Transverse colon (tissue), 4 donors: ENCODE measurements around the gene AOPEP. TPM values are rescaled to one million over a fixed set of nuclear protein-coding genes. Genes with fewer than 3 reads are reported as not detected.

Experiments
- DNase-seq: peaks from one replicate; pipeline ENCODE4 v3.0.0-alpha.2; 2019
- H3K27ac ChIP-seq, 4 donors: fragments of 200-600 bp; sonication (generic); 2 replicates each; pipeline ENCODE4 v1.5.1; 2016 to 2018; ENCODE audit warnings: inconsistent platforms in 4 of 4
- H3K27me3 ChIP-seq: fragments of 200-600 bp; sonication (generic); 2 replicates; pipeline ENCODE4 v1.5.1; 2017; ENCODE audit warnings: inconsistent platforms
- H3K36me3 ChIP-seq, 4 donors: fragments of 200-600 bp; sonication (generic); 2 replicates each; pipeline ENCODE4 v1.5.1; 2017 to 2019; ENCODE audit warnings: inconsistent platforms in 4 of 4
- H3K4me1 ChIP-seq, 4 donors: fragments of 200-600 bp; sonication (generic); 2 replicates each; pipeline ENCODE4 v1.5.1; 2017 to 2020; ENCODE audit warnings: inconsistent platforms in 4 of 4
- H3K4me3 ChIP-seq, 4 donors: fragments of 200-600 bp; sonication (generic); 1 replicate in 1 of 4; 2 replicates in 3 of 4; pipeline versions ENCODE4 v1.5.1 to v1.6.1; 2017 to 2019; ENCODE audit warnings: inconsistent platforms in 4 of 4
- H3K9me3 ChIP-seq, 2 donors: fragments of 200-600 bp; sonication (generic); 2 replicates each; pipeline ENCODE4 v1.5.1; 2017 to 2019; ENCODE audit warnings: inconsistent platforms in 2 of 2
- EP300 ChIP-seq: sonication (generic); formaldehyde crosslinking; IDR thresholded peaks from one replicate; pipeline ENCODE4 v1.6.1; 2017; ENCODE audit warnings: antibody characterized with exemption, low read depth
- POLR2A ChIP-seq: fragments of 450-650 bp; IDR thresholded peaks from one replicate; pipeline ENCODE4 v1.6.1; 2016; ENCODE audit warnings: antibody characterized with exemption, mild to moderate bottlenecking, moderate library complexity
- POLR2AphosphoS5 ChIP-seq, 3 donors: sonication (generic); formaldehyde crosslinking; IDR thresholded peaks; one replicate each; pipeline ENCODE4 v1.6.1; 2016; ENCODE audit warnings: antibody characterized with exemption in 3 of 3
- WGBS, 2 donors: methylation state at CpG; one replicate each; pipeline ENCODE4 v1.1.5; 2018; ENCODE audit warnings: low coverage in 1 of 2; 5-methylcytosine and 5-hydroxymethylcytosine counted together
- in situ Hi-C, 4 donors: fragments of 200-750 bp; cut with MboI; loops; one replicate each; pipeline versions ENCODE4 v1.15.0 to v1.15.1; 2017; ENCODE audit warnings: low sequenced_read_pairs in 3 of 4, low pct_ligation_motif_present in 1 of 4, low pct_unique_long_range_greater_than_20kb in 1 of 4
- intact Hi-C: fragments of 100-400 bp; cut with DNase I; formaldehyde crosslinking; loops from one replicate; pipeline ENCODE4 v1.15.1; 2023; ENCODE audit warnings: low total_unique reads
- total RNA-seq, 4 donors: library from RNA; depleted of rRNA; stranded (reverse); fragments of >200 nt; gene quantifications; one replicate each; pipeline ENCODE4 v1.1.0, GENCODE V29; 2016
- TF ChIP-seq, protein P1 (sequence below), 5 experiments: fragments of 200-600 bp in 3 of 5; fragments of 450-650 bp in 2 of 5; sonication (generic) in 3 of 5; IDR thresholded peaks; 1 replicate in 2 of 5; 2 replicates in 3 of 5; pipeline ENCODE4 v1.5.1; 2016 to 2017; ENCODE audit warnings: antibody characterized with exemption in 5 of 5, inconsistent platforms in 3 of 5, mild to moderate bottlenecking in 2 of 5, moderate library complexity in 1 of 5

AOPEP gene
- total RNA-seq, 4 donors from 2014 or later = 53.0 to 129 (median 92.7) TPM

DNA sequence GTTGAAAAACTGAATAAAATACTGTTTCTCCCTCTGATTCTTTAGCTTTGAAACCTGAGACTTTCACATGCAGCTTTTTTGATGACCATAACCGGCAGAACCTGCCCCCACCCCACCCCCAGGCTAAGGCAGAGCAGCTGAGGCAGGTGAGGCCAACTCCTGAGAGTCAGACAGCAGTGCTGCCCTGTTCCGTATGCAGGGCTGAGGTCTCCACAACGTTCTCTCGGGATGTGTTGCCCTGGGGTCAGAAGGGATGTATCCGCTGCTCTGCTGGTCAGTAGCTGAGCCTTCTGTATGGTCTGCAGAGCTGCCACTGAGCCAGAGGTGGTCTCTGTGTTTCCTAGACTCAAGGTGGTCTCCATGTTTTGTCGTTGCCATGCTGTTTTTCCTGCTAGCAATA lies 190.5 kb downstream of the AOPEP start:
- 82% methylated on average over 6 of the region's 6 CpGs; no CpG with 5 or more reads in 1 of the 2 donors for WGBS, 2 donors
- no peaks in the 10 kb centered on the region for H3K36me3 ChIP-seq
- in situ Hi-C loops = no loop called here
- H3K4me3 ChIP-seq = no peak overlapping the region
- intact Hi-C loops = loop anchor here (10.0 kb wide), 1 partner anchor 52 kb away; no protein-coding TSS in a partner anchor
- no peak overlapping the region for H3K27ac ChIP-seq
- no peak for TF ChIP-seq POLR2AphosphoS5 (IDR thresholded peaks at IDR 0.05)
- no peak for TF ChIP-seq EP300
- TF ChIP-seq, protein P1, sequence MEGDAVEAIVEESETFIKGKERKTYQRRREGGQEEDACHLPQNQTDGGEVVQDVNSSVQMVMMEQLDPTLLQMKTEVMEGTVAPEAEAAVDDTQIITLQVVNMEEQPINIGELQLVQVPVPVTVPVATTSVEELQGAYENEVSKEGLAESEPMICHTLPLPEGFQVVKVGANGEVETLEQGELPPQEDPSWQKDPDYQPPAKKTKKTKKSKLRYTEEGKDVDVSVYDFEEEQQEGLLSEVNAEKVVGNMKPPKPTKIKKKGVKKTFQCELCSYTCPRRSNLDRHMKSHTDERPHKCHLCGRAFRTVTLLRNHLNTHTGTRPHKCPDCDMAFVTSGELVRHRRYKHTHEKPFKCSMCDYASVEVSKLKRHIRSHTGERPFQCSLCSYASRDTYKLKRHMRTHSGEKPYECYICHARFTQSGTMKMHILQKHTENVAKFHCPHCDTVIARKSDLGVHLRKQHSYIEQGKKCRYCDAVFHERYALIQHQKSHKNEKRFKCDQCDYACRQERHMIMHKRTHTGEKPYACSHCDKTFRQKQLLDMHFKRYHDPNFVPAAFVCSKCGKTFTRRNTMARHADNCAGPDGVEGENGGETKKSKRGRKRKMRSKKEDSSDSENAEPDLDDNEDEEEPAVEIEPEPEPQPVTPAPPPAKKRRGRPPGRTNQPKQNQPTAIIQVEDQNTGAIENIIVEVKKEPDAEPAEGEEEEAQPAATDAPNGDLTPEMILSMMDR (IDR thresholded peaks at IDR 0.05) = no peak
- TF ChIP-seq POLR2A = no peak
- no peaks in the 10 kb centered on the region for H3K9me3 ChIP-seq
- DNase-seq = no peak
- H3K27me3 ChIP-seq = no peaks in the 10 kb centered on the region
- H3K4me1 ChIP-seq = peaks cover 8 to 37% (median 11%) of the 10 kb centered on the region in 4 donors

DNA sequence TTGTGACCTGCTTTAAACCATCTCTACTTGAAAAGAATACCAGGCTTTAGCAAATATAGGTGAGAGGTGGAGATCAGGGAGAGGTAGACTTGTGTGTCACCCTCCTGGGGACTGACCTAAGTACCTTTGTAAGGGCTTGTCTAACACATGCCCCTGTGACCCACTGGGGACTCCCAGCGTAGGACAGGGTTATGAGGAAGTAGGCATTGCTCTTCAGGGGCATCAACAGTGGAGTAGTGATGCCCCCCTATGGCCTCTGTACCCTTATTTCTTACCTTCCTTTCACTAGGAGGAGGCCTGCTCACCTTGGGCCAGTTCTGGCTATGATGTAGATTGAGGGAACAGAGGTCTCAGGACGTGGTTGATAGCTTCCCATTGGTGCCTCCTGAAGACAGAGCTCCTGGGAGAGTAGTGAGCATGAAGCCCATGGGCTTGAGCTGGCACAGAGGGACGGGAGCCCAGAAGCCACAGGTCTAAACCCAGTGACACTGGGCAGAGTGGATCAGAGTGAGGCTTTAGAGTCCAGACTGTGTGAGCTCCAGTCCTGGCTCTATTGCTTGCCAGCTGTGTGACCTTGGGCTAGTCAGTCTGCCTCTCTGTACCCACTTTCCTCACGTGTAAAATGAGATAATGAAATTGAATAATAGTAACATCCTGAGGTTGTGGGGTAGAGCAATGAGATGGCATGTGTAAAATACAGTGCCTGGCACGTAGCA lies 191.7 kb downstream of the AOPEP start:
- intact Hi-C loops = loop anchor here (10.0 kb wide), 1 partner anchor 53 kb away; no protein-coding TSS in a partner anchor
- no peak for DNase-seq
- Histone ChIP-seq H3K4me3 (no peak overlapping the region), H3K9me3 (no peaks in the 10 kb centered on the region), H3K36me3 (no peaks in the 10 kb centered on the region), H3K27me3 (no peaks in the 10 kb centered on the region), H3K27ac (no peak overlapping the region), H3K4me1 (peaks cover 18 to 46% (median 23%) of the 10 kb centered on the region in 4 donors)
- 71 to 85% methylated on average over 3 to 4 of the region's 5 CpGs for WGBS, 2 donors
- TF ChIP-seq EP300 = no peak
- TF ChIP-seq, protein P1 (IDR thresholded peaks at IDR 0.05) = no peak
- no peak for TF ChIP-seq POLR2AphosphoS5 (IDR thresholded peaks at IDR 0.05)
- TF ChIP-seq POLR2A = no peak
- in situ Hi-C loops = no loop called here

DNA sequence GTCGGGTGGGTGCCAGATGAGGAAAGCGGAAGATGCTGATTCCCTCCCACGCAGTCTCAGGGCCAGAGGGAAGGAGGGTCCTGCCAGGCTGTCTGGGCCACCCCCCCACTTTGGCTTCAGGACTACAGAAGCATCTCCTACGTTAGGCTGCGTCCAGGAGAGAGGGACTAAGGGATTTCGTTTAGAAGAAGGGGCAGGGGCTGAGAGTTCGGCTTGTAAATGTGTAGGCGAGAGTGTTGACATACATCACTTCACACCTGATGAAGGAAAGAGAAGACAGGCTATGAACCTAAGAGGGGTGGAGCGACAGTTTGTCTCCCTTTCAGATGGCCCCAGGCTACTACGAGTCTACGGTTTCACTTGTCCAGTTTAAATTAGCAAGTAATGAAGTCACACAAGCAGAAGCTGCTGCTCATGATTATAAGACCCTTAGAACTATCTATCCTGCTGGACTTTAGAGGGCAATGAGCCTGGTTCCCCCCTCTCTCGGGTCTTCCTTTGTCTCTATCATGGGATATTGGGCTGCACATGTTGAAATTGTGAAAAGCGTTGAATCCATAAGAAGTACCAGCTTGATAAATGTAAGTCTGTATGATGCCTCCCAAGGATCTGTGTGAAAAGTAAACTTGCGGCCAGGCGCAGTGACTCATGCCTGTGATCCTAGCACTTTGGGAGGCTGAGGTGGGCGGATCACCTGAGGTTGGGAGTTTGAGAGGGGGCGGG lies 193.0 kb downstream of the AOPEP start:
- DNase-seq = no peak
- TF ChIP-seq, protein P1 (IDR thresholded peaks at IDR 0.05) = no peak
- TF ChIP-seq POLR2AphosphoS5 (IDR thresholded peaks at IDR 0.05) (no peak), POLR2A (no peak), EP300 (no peak)
- WGBS, 2 donors = 92% methylated on average over 17 of the region's 17 CpGs; no CpG with 5 or more reads in 1 of the 2 donors
- Histone ChIP-seq H3K4me1 (peaks cover 15 to 39% (median 24%) of the 10 kb centered on the region in 4 donors), H3K4me3 (no peak overlapping the region), H3K27me3 (no peaks in the 10 kb centered on the region), H3K27ac (peak overlapping the region; percentile 75 to 84 (median 80)), H3K9me3 (no peaks in the 10 kb centered on the region), H3K36me3 (no peaks in the 10 kb centered on the region)
- intact Hi-C loops = loop anchor here (10.0 kb wide), 1 partner anchor 55 kb away; no protein-coding TSS in a partner anchor
- in situ Hi-C loops = no loop called here

DNA sequence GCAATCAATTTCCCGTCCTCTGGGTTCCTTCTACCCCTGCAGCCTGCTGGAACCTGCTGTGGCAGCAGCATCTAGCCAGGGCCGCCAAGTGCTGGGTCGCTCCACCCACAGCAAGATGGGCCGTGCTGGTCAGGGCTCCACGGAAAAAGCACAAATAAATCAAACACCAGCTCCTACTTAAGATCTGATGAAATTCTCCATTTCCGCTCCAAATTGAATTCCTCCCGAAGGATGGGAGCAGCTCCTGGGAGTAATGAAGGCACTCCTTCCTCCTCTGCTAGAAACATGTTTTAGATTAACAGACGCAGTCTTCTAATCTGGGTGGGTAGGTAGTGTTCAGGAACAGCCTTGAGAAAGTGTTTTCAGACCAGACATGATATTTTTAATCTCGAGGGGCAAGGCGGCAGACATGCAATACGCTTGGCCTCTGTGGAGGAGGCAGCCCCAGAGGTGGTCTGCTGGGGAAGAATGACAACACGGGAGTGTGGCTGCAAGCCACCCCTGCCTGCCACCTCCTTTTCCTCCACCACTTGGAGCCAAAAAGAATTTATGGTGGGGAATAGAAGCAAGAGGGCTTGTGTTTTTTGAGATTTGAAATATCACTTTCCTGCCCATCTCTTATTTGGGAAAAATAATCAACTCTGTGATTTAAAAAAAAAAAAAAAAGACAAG lies 194.1 kb downstream of the AOPEP start:
- Histone ChIP-seq H3K4me1 (peaks cover 15 to 39% (median 24%) of the 10 kb centered on the region in 4 donors), H3K27me3 (no peaks in the 10 kb centered on the region), H3K27ac (peak overlapping the region; percentile 75 to 84 (median 80)), H3K36me3 (no peaks in the 10 kb centered on the region), H3K9me3 (no peaks in the 10 kb centered on the region), H3K4me3 (no peak overlapping the region)
- TF ChIP-seq POLR2AphosphoS5 (IDR thresholded peaks at IDR 0.05) (peak in 1 of 3 donors; percentile 40), POLR2A (no peak)
- DNase-seq = peak; percentile 35
- intact Hi-C loops = no loop called here
- WGBS, 2 donors = 70 to 73% methylated on average over 3 to 12 of the region's 12 CpGs
- in situ Hi-C loops = no loop called here
